Activated T-helper 2 cell treated with anti-CD3 and anti-CD28 coated beads, Interferon-gamma antibody, Interleukin-2, Interleukin-4, amounts not matched to agents 10 μg/mL and 5 μg/mL and 100 μg/mL, durations not matched to agents 14 hours and 24 hours and 36 hours (primary cell): ENCODE measurements around the gene HAPLN2. TPM values are rescaled to one million over a fixed set of nuclear protein-coding genes. Genes with fewer than 3 reads are reported as not detected.

Source experiments
- DNase-seq: peaks from one replicate; pipeline ENCODE4 v3.0.0; 2021; ENCODE audit warnings: low spot score
- H3K27ac Mint-ChIP-seq: one replicate; pipeline ENCODE4 v1.8.0; 2021; ENCODE audit warnings: mixed read lengths
- H3K27me3 Mint-ChIP-seq: one replicate; pipeline ENCODE4 v1.8.0; 2021; ENCODE audit warnings: low read depth, mixed read lengths
- H3K36me3 Mint-ChIP-seq: one replicate; pipeline ENCODE4 v1.8.0; 2021; ENCODE audit warnings: low read depth, mixed read lengths
- H3K4me1 Mint-ChIP-seq: one replicate; pipeline ENCODE4 v1.8.0; 2021; ENCODE audit warnings: low read depth, mixed read lengths
- H3K4me3 Mint-ChIP-seq: one replicate; pipeline ENCODE4 v1.8.0; 2021; ENCODE audit warnings: low read depth, mild to moderate bottlenecking, moderate library complexity, mixed read lengths
- H3K9me3 Mint-ChIP-seq: one replicate; pipeline ENCODE4 v1.8.0; 2021; ENCODE audit warnings: mixed read lengths
- intact Hi-C: fragments of 100-400 bp; cut with micrococcal nuclease; formaldehyde crosslinking; loops from one replicate; pipeline ENCODE4 v1.15.1; 2023
- total RNA-seq: library from RNA; stranded (reverse); gene quantifications from 2 replicates; pipeline ENCODE4 v1.2.3, GENCODE V29; 2022

The HAPLN2 gene
- total RNA-seq: not detected in 2 replicates

DNA sequence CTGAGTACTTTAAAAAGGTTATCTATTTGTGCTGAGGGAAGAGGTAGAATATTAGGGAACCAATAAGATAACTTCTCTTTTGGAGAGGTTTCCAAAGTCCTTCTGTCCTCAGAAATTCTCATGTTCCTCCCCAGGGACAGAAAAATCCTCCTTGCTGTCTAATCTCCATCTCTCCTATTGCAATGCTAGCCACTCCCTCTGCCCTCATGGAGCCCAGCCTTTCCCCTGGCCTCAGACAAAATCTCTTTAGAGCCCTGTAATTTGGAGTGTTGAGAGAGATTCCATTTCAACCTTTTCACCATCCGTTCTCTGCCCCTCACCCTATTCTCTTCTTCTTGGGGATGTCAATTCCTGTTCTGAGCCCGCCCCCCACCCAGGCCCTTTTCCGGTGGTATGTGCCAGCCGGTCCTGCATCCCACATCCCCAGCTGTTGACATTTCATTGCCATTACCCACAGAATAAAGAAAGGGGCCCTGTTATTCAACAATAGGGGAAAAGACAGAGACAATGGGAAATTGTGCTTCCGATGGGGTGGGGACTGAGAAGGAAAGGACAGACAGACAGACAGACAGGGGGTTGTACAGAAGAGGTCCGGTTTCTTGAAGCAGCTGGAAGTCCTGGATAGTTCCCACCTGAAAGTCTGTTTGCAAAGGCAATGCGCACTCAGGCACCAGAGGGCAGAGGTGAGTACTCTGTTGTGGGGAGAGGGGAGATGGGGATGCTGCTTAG is at the start of gene HAPLN2:
Gene HAPLN2 (plus strand): TSS at position 563 of the 729 bp plus-strand sequence. CDS start 4,076 bp downstream, outside the sequence.
- no peak for DNase-seq
- intact Hi-C loops: no loop called here
- Mint-ChIP-seq H3K36me3 (no peaks in the 10 kb centered on the region), H3K4me3 (no peak within 1 kb of the TSS), H3K4me1 (no peaks in the 10 kb centered on the region), H3K9me3 (no peaks in the 10 kb centered on the region), H3K27me3 (peaks cover 62% of the 10 kb centered on the region), H3K27ac (no peak within 1 kb of the TSS)

- H3K4me1 Mint-ChIP-seq: peaks cover 24% of the 10 kb centered on the region
- H3K9me3 Mint-ChIP-seq: no peaks in the 10 kb centered on the region
- intact Hi-C loops: loop anchor here (5.0 kb wide), 2 partner anchors 36 to 69 kb away; partner anchors contain the start of gene MEF2D
- H3K4me3 Mint-ChIP-seq: peak overlapping the region; percentile 95
- no peak for DNase-seq
- H3K27ac Mint-ChIP-seq: peak overlapping the region; percentile 6
- H3K36me3 Mint-ChIP-seq: peaks cover 10% of the 10 kb centered on the region
- H3K27me3 Mint-ChIP-seq: peaks cover 19% of the 10 kb centered on the region
These were observed 47.9 kb upstream of the HAPLN2 start for GRCh38 chr1:156571261-156571852.

DNA sequence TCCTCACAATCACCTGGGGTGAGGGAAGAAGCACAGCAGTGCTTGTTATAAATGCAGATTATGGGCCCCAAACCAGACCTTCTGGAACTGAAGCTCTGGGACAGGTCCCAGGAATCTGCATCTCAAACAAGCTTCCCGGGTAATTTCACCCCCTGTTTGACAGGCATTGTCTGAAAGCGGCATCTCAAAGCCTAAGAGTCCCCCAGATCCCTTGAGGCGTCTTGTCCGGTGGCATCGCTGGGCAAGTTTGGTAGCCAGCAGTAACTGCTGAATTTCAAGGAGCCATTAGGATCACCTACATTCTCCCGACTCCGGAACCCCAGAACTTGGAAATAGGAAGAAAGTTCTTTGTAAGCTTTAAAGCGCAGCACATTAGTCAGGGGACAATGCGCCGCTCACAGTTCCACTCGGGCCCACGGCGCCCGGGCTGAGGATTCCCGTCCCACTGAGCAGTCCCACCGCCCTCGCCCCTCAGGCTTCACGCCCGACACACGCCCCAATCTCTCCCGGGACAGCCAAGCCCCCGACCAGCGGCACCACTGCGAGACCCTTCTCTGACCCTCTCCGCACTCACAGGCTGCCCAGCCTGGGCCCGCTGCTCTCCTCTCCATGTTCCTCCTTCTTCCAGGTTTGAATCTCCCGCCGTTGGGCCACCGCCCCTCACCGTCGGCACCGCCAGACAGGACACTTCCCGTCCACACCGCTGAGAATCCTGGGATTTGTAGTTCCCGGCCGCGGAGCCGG is 47.1 kb upstream of the HAPLN2 start, which contains the start of gene IQGAP3:
Gene IQGAP3 (minus strand): TSS at position 647 of the 744 bp plus-strand sequence. CDS start 36 bp downstream, at position 611.
- H3K4me1 Mint-ChIP-seq: peaks cover 24% of the 10 kb centered on the region
- H3K4me3 Mint-ChIP-seq: peak within 1 kb of the TSS; percentile 95
- peak; percentile 69 for DNase-seq
- H3K27me3 Mint-ChIP-seq: peaks cover 19% of the 10 kb centered on the region
- peaks cover 10% of the 10 kb centered on the region for H3K36me3 Mint-ChIP-seq
- intact Hi-C loops: loop anchor here (5.0 kb wide), 2 partner anchors 35 to 70 kb away; partner anchors contain the start of gene MEF2D
- no peaks in the 10 kb centered on the region for H3K9me3 Mint-ChIP-seq
- H3K27ac Mint-ChIP-seq: peak within 1 kb of the TSS; percentile 87

DNA sequence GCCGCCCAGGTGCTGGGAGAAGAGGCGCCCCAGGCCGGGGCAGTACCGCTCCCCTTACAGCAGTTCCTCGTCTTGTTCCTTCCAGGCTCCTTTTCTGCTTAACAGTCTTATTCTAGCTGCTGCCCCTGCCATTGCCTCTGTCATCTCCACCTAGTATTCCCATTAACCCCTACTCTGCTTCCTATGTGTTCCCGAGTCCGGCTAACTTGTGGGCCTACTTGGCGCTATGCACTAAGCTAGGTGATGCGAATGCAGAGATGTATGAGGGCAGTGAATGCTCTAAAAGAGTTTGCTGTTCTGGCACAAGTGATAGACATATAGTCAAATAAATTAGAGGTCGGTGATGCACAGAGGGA is 46.6 kb upstream of the HAPLN2 start:
- no peak for DNase-seq
- peaks cover 10% of the 10 kb centered on the region for H3K36me3 Mint-ChIP-seq
- H3K9me3 Mint-ChIP-seq: no peaks in the 10 kb centered on the region
- peaks cover 24% of the 10 kb centered on the region for H3K4me1 Mint-ChIP-seq
- intact Hi-C loops: loop anchor here (5.0 kb wide), 2 partner anchors 35 to 70 kb away; partner anchors contain the start of gene MEF2D
- H3K4me3 Mint-ChIP-seq: peak overlapping the region; percentile 95
- H3K27me3 Mint-ChIP-seq: peaks cover 19% of the 10 kb centered on the region
- peak overlapping the region; percentile 87 for H3K27ac Mint-ChIP-seq

- H3K27me3 Mint-ChIP-seq: peaks cover 19% of the 10 kb centered on the region
- H3K4me1 Mint-ChIP-seq: peaks cover 24% of the 10 kb centered on the region
- H3K9me3 Mint-ChIP-seq: no peaks in the 10 kb centered on the region
- intact Hi-C loops: loop anchor here (5.0 kb wide), 2 partner anchors 33 to 72 kb away; partner anchors contain the start of gene MEF2D
- DNase-seq: no peak
- peaks cover 5% of the 10 kb centered on the region for H3K36me3 Mint-ChIP-seq
- no peak overlapping the region for H3K27ac Mint-ChIP-seq
- no peak overlapping the region for H3K4me3 Mint-ChIP-seq
These were observed 45.1 kb upstream of the HAPLN2 start for GRCh38 chr1:156574039-156574633.

- Mint-ChIP-seq H3K27ac (no peak overlapping the region), H3K9me3 (no peaks in the 10 kb centered on the region), H3K4me3 (no peak overlapping the region), H3K27me3 (peaks cover 19% of the 10 kb centered on the region), H3K4me1 (peaks cover 12% of the 10 kb centered on the region), H3K36me3 (no peaks in the 10 kb centered on the region)
- DNase-seq: no peak
- intact Hi-C loops: no loop called here
These were observed 41.7 kb upstream of the HAPLN2 start for GRCh38 chr1:156577550-156577949.

GRCh38 chr1:156578055-156578454 is 41.2 kb upstream of the HAPLN2 start:
- Mint-ChIP-seq H3K27me3 (peaks cover 15% of the 10 kb centered on the region), H3K4me3 (no peak overlapping the region), H3K27ac (no peak overlapping the region), H3K9me3 (no peaks in the 10 kb centered on the region), H3K36me3 (no peaks in the 10 kb centered on the region), H3K4me1 (peaks cover 7% of the 10 kb centered on the region)
- intact Hi-C loops: no loop called here
- no peak for DNase-seq

GRCh38 chr1:156579472-156579871 is 39.7 kb upstream of the HAPLN2 start, which contains the start of gene TTC24:
TTC24 (plus strand) TSS chr1:156579723; CDS start chr1:156581365, 1,642 bp downstream.
- Mint-ChIP-seq H3K4me3 (no peak within 1 kb of the TSS), H3K27me3 (peaks cover 6% of the 10 kb centered on the region), H3K9me3 (no peaks in the 10 kb centered on the region), H3K4me1 (peaks cover 8% of the 10 kb centered on the region), H3K27ac (no peak within 1 kb of the TSS), H3K36me3 (no peaks in the 10 kb centered on the region)
- intact Hi-C loops: no loop called here
- DNase-seq: no peak

DNA sequence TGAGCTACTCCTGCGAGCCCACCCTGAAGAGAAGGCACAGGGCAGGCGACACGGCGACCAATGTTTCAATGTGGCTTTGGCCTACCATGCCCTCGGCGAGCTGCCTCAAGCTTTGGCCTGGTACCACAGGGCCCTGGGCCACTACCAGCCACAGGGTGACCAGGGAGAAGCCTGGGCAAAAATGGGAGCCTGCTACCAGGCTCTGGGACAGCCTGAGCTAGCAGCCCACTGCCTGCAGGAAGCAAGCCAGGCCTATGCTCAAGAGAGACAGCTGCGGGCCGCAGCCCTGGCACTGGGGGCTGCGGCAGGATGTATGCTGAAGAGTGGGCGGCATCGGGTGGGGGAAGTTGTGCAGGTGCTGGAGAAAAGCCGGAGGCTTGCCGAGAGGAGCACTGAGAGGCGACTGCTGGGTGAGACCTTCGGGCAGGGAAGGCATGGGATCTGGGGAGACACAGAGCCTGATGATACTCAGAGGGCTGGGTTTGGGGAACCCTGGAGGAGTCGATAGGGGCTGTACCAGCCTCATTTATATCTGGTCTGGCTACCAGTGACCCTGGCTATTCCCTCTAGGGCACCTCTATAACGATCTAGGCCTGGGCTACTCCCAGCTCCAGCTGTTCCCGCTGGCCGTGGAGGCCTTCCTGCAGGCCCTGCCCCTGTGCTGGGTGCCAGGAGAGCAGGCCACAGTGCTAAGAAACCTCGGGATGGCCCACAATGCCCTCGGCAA is 37.4 kb upstream of the HAPLN2 start:
- peak overlapping the region; percentile 77 for H3K27ac Mint-ChIP-seq
- no peaks in the 10 kb centered on the region for H3K36me3 Mint-ChIP-seq
- H3K9me3 Mint-ChIP-seq: no peaks in the 10 kb centered on the region
- H3K4me3 Mint-ChIP-seq: peak overlapping the region; percentile 73
- intact Hi-C loops: no loop called here
- DNase-seq: no peak
- H3K27me3 Mint-ChIP-seq: no peaks in the 10 kb centered on the region
- peaks cover 8% of the 10 kb centered on the region for H3K4me1 Mint-ChIP-seq

DNA sequence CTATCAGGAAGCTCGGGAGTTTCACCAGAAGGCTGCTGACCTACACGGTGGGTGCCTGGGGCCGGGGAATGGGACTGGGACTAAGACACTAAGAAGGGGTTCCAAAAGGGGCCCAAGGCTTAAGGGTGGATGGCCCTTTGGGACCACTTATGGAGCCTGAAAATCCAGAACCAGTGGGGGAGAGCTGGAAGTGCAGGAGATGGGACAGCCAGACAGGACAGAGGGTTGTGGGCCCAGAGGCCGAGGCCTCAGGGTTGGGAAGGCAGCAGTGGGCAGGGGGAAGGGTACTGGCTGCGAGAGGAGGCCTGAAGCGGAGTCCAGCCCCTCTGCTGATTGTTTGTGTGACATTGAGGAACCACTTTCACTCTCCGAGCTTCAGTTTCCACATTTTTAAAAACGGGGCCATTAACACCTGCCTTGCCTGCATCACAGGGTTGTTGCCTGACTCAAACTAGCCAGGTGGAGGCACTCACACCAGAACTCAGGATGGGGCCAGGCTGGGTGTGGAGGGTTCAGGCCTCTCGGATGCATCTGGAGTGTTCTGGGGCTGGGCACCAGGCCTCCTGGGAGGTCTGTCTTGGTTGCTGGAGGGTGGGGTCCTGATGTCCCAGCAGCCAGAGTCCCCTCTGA is 36.7 kb upstream of the HAPLN2 start:
- Mint-ChIP-seq H3K27ac (peak overlapping the region; percentile 77), H3K4me3 (peak overlapping the region; percentile 73), H3K9me3 (no peaks in the 10 kb centered on the region), H3K36me3 (no peaks in the 10 kb centered on the region), H3K27me3 (no peaks in the 10 kb centered on the region), H3K4me1 (peaks cover 8% of the 10 kb centered on the region)
- intact Hi-C loops: no loop called here
- no peak for DNase-seq

DNA sequence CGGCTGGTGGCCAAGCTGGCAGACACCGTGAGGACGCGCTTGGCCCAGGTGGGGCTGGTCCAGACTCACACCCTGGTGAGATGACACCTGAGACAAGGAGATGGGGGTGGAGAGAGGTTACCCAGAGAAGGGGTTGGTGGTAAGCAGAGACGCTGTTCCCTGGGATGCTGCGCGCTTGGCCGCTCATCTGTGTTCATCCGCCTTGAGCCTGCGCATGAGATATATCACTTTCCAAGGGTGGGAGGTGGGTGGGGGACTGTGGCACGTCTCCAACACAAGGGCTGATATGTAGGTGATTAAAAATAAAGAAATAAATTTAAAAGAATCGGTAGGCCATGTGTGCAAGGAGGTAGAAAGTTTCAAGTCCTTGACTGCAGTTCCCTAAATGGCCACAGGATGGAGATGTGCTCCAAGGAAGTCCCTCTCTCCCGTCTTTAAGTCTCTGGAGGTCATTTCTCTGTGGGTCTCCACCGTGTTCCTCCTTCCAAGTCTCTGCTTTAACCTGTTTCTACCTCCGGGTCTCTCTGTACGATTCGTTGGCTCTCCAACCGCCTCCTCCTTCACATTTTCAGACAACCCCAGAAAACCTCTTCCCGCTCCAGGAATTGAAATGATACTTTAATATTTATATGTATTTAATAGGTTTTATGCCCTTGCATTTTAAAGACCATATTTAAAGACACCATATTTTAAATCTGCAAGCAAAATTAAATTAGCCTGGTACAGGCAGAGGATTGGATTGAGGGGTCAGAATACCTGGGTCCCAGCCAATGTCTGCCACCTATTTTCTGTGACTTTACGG is 35.2 kb upstream of the HAPLN2 start:
- peak; percentile 50 for DNase-seq
- intact Hi-C loops: loop anchor here (1.0 to 2.0 kb wide), 2 partner anchors 17 to 24 kb away; partner anchors contain the start of gene GPATCH4
- Mint-ChIP-seq H3K4me3 (no peak overlapping the region), H3K36me3 (no peaks in the 10 kb centered on the region), H3K9me3 (no peaks in the 10 kb centered on the region), H3K27me3 (no peaks in the 10 kb centered on the region), H3K27ac (no peak overlapping the region), H3K4me1 (peaks cover 8% of the 10 kb centered on the region)
